GM21528 (cell line): ENCODE data around the gene MTHFR.
A peak's percentile ranks its signal among the peaks of the same experiment; 100 is the strongest.

Source experiments
- ATAC-seq: cut with Tn5 transposase; IDR thresholded peaks from one replicate; pipeline ENCODE4 v1.9.1; 2021; ENCODE audit warnings: mild to moderate bottlenecking, moderate library complexity; ENCODE audit not compliant: unreplicated experiment, low FRiP score

Gene MTHFR

DNA sequence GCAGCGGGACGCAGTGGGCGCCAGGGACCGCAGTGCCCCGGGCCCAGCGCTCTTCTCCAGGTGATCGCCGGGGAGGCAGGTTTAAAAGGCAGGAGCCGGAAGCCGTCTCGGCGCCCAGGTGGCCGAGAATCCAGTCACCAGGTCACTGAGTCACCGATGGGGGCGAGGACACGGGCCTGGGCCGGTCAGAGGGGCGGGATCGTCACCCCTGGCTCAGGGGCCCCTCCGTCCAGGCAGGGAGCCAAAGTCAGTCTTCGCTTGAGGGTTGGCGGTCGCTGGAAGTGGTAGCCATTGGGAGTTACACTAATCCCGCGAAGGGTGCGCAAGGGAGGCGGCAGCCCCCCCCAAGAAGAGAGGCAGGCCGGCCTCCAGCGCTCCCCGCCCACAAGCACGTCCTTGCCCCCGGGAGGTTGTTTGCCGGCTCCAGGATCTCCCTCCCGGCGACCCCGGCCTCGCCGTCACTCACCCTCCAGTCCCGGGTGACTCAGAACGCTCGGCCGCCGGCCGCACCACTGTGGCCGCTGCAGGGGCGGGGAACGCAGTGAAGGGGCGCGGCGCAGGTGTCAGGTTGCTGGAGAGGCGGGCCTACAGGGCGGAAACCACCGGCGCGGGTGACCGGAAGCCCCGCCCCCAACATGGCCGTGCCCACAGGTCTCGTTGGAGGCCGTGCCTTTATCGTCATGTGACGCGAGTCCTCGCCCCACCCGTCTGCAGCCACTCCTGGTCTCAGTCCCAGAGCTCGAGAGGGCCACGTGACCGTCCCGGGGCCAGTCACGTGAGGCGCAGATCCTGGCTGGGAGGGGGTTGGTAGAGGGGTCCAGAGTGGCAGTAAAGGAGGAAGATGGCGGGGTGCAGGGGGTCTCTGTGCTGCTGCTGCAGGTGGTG lies at the start of gene MTHFR, which contains the start of gene CLCN6:
Gene MTHFR (minus strand): TSS at position 543 of the 885 bp plus-strand sequence. CDS start 2,848 bp downstream, outside the sequence.
Gene CLCN6 (plus strand): TSS at position 770 of the 885 bp plus-strand sequence. CDS start 72 bp downstream, at position 842.
- ATAC-seq = peak; percentile 80

DNA sequence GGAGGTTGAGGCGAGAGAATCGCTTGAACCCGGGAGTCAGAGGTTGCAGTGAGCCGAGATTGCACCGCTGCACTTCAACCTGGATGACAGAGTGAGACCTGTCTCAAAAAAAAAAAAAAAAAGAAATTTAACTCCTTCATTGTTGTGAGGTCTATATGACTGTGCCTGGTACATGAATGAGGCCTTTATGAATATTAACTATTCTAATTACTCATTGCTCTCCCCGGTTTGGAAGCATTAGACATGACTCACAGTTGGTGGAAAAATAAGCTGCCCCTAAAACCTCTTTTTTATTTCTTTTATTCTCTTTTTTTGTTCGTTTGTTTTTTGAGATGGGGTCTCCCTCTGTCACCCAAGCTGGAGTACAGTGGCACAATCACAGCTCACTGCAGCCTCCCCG lies 49.7 kb upstream of the MTHFR start:
- ATAC-seq = no peak

GRCh38 chr1:11854519-11854918 lies 48.8 kb upstream of the MTHFR start:
- ATAC-seq = no peak

DNA sequence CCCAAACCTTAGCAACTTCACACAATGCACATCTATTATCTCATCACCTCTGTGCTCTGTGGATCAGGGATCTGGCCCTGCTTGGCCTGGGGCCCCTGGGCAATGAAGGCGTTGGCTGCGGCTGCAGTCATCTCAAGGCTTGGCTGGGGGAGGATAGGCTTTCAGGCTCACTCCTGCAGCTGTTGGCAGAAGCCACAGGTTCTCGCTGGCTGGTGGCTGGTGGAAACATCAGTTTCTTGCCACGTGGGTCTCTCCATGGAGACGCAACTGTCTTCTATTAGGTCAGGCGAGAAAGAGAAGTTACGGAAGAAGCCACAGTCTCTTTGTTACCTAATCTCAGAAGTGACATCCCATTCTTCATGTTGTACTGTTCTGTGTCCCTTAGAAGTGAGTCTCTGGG lies 45.4 kb upstream of the MTHFR start:
- ATAC-seq = no peak

DNA sequence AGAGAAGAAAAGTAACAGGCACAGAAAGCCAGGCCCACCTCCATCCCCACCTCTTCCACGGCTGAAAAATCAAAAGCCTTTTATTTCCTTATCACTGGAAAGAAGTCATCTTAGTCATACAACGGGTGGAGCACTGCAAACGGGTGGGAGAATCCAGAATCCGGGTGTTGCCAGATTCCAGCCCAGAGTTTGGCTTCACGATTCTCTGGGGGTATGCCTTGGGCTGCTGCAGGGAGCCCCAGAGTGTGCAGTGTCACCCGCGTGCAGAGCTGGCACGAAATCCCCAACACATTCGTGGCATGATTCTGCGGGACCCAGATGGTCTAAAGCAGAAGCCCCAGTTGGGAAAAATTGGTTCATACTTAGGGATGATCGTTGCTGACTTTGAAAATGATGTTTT lies 44.4 kb upstream of the MTHFR start:
- ATAC-seq = no peak

DNA sequence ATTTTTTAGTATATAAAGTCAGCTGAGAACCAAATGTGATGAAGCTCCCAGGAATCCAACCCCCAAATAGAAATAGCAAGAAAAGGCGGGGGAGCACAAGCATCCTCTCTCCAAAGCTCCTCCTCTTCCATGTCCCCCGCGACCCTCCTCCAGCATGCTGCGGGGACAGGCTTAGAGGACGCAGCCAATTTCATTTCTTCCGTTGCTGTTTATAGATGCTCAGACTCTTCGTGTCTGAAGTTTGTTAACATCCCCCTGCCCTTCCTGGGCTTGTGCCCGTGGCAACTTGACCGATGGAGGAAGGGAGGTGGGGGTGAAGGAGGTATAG lies 42.6 kb upstream of the MTHFR start:
- no peak for ATAC-seq

- no peak for ATAC-seq
Observed at GRCh38 chr1:11847667-11848372, 42.1 kb upstream of the MTHFR start, which contains the start of gene NPPA. Gene NPPA (minus strand): TSS chr1:11847783. CDS start chr1:11847684, 99 bp downstream.

DNA sequence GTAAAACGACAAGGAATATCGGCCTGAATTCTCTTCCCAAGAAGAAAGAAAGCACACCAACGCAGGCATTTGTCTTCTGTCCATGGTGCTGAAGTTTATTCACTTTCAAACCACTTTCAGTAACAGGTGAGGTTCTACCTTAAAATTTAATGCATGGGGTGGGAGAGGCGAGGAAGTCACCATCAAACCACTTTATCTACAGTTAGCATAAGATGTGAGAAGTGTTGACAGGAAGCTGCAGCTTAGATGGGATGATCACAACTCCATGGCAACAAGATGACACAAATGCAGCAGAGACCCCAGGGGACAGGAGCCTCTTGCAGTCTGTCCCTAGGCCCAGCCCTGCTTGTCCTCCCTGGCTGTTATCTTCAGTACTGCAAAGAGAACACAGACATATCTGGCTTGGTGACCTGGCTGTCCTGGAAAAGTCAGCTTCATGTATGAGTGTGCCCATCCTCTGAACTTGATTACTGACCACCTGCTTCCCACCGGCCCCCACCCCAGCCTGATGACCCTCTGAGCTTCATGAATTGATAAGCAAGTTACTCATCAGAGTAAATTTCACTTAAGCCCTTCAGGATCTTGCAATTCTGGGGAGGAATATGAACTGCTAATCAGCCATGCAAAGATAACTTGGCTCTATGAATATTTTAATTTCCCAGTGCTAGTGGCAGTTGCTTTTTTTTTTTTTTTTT lies 40.0 kb upstream of the MTHFR start:
- no peak for ATAC-seq

DNA sequence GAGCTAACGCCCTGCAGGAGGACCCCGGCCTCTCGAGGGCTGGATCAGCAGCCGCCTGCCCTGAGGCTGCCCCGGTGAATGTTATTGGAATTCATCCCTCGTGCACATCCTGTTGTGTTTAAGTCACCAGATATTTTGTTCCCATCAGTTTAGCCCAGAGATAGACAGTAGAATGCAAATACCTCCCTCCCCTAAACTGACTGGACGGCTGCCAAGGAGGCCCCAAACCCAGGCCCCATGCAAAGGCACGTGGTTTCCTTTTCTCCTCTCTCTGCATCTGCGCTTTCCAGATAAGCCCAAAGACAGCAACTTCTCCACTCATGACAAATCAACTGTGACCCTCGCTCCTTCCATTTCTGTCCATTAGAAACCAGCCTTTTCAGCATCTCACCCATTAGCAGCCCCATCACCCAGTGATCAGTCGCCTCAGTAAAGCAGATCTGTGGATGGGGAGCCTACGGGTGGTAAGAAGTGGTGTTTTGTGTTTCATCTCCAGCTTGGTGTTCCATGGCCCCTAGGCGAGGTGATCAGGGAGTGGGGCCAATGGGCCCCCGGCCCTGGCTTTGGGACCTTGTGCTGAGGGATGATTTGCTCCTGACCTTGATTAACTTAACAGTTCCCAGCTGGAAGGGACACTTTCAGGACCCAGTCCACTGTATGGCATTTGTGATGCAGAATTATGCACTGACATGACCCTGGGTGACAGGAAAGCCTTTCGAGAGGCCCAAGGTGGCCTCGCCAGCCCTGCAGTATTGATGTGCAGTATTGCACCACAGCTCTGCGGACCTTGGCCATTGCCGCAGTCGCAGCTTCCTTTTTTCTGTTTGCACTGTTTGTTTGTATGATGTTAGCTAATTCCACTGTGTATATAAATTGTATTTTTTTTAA lies 36.6 kb upstream of the MTHFR start:
- no peak for ATAC-seq

GRCh38 chr1:11841245-11842153 lies 35.7 kb upstream of the MTHFR start:
- no peak for ATAC-seq

GRCh38 chr1:11839727-11840705 lies 34.3 kb upstream of the MTHFR start:
- ATAC-seq = no peak

DNA sequence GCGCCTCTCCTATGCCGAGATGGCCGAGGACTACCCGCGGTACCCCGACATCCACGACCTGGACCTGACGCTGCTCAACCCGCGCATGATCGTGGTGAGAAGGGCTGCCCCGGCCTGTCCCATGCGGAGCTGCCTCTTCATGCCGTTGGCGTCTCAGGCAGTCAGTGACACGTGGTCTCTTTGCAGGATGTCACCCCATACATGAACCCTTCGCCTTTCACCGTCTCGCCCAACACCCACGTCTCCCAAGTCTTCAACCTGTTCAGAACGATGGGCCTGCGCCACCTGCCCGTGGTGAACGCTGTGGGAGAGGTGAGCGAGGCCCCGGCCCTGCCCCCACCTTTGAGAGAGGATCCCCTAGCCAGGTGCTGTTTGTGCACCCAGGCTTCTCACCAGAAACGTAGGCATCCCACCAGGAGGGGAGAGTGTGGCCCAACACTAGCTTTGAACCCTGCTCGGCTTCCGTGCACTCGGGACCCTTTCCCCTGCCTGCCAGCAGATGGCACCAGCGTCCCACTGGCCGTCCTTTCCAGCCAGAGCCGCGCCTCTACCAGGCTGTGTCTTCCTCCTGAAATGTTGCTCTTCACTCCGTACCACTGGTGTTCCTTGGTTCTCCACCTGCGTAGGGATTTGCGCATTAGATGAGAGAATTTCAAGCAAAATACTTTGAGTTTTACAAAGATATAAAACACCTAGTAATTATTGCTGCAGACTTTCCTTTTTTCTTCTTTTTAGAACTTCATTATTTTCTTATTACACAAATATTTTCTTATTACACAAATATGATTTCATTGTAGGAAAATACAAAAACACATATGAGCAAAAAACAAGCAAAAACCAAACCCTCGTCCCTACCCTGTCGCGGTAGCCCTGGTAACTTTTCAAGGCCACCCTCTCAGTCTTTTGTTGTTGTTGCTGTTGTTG lies 32.8 kb upstream of the MTHFR start:
- ATAC-seq = no peak

DNA sequence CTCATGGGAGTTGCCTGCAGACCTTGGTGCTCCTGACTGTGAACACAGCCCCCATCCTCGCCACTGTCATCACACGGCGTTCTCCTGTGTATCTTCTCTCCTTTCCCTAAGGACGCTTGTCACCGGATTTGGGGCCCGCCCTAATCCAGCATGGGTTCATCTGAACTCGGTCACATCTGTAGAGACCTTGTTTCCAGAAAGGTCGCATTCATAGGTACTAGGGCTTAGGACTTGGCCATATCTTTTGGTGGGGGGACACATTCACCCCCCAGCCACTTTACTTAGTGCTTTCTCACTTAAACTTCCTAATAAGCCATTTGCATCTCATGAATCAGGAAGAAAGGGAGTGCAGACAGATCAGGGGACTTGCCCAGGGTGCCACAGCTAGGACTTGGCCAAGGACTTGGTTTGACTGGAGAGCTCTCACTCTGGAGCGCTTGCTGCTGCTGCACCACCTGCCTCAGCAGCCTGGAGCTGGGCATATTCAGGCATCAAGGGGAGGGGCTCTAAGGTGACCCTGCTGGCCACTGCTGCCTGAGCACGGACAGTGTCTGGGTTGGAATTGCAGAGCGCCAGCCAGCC lies 32.1 kb upstream of the MTHFR start:
- ATAC-seq = no peak

GRCh38 chr1:11836955-11837766 lies 31.4 kb upstream of the MTHFR start:
- no peak for ATAC-seq

GRCh38 chr1:11835441-11836225 lies 29.9 kb upstream of the MTHFR start:
- no peak for ATAC-seq
